T-helper 1 cell (primary cell): Measurements from ENCODE around the gene EPB41.
"Not testable (repeated sequence)": the region's sequence is repeated elsewhere in the genome, so short reads cannot be mapped to it uniquely, and the experiment has no call there.

Experiments used
- DNase-seq, 5 donors: peaks; one replicate each; pipeline ENCODE4 v3.0.0-alpha.2; 2012 to 2020
- total RNA-seq, 4 donors: gene quantifications; one replicate each; lab custom pipeline; 2026; lab: John Stamatoyannopoulos, UW

The EPB41 gene
- 406 to 584 (median 489) reads per million in 4 donors for total RNA-seq

DNA sequence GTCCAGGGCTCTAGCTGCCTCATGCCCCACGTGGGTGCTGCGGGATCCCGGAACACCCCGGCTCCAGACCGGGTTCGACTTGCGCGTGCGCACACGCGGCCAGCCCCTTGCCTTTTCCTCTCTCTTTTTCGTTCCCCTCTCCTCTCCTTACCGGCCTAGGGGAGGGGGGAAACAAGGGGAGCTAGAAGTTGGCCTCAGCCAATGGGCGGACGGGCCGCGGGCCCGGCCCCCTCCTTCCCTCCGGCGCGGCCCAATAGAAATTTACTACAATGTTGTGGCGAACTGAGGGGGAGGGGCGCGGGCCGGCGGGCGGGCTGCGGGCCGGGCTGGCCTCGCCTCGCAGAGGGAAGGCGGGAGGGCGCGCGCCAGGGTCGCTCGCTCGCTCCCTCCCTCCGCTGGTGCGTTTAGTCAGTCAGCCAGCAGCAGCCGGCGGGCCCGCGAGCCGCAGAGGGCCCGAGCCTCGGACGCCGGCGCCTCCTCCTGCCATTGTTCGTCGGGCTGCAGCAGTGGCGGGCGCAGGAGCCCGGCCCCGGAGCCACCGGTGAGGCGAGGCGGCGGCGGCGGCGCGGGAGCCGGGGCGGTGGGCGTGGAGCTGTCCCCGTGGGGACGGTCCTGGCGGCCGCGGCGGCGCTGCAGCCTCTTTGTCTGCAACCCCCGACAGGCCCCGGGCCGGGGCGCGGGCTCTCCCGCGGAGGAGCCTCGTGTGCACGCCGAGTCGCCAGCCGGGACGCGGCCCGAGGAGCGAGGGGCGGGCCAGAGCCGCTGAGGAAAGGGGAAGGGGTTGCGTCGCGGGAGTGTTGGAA is at the start of gene EPB41:
Gene EPB41 (plus strand): TSS at position 342 of the 803 bp plus-strand sequence. CDS start 72,869 bp downstream, outside the sequence.
- DNase-seq, result peak; percentile 80 to 93 (median 85)

DNA sequence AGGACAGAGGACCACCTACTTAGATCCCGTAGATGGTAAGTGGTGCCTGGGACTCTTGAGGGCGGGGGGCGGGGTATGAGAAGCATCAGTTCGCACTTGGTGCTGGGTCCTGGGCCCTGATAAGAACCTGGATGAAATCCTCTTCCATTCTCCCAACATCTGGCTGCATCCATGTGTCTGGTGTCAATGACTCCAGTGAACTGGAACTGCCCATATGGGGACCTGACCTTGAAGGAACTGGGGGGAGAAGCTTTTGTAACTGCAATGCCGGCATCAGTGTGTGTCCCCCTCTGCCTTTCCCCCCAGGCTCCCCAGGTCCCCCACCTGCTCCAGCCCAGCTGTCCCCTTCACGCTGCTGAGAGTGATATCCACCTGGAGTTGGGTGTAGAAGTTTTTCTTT is 49.7 kb upstream of the EPB41 start:
- no peak for DNase-seq

DNA sequence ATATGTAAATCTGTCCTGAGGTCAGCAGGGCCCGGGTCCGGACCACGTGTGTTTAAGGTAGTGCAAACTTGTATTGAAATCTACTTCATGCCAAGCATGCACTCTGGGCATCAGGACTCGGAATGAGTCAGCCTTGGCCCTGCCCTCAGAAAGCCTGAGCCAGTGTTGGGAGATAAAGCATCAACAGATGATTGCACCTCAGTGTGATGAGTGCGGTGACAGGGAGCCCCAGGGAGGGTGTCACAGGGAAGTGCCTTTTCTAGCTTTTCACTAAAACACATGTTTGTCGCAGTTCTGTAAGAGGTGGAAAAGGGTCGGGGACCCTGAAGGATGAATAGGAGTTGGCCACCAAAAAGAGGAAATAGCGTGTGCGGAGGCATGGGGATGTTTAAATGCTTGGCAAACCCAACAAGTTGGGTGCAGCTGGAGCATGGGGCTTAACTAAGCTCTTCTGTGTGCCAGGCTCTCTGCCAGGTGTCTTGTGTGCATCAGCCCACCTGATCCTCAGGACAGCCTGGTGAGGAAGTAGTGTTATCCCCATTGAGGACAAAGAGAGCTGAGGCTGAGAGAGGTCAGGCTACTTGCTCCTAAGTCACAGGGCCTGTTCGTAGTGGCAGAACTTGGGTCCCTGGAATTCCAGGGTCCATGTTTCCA is 48.2 kb upstream of the EPB41 start:
- DNase-seq, result no peak

DNA sequence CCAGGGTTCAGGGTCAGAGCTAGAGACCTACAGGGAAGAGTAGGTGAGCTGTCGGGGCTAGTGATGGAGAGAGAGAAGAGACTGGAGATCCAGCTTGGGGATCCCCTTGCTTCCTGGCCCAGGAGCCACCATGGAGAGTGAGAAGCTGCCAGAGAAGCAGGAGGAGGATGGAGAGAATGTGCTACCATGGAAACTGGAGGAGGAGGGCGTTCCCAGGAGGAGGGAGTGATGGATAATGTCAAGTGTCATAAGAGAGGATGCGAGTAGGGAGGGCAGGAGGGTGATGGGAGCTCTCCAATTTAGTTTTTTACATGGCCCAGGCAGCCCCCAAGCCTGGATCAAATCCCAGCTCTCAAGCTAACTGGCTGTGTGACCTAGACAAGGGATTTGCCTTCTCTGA is 46.5 kb upstream of the EPB41 start:
- DNase-seq, result no peak

DNA sequence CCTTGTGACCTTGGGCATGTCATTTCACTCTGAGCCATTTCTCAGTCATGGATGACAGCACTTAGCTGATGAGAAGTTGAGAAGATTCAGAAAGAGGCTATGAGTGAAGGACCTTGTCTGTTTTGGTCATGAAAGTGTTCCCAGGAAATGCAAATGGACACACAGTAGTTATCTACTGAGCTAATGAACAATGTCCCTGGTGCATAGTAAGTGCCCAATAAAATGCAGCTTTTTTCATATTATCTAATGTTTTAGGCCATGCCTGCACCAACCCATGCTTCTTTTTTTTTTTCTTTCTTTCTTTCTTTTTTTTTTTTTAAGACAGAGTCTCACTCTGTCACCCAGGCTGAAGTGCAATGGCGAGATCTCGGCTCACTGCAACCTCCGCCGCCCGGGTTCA is 44.4 kb upstream of the EPB41 start:
- no peak for DNase-seq

DNA sequence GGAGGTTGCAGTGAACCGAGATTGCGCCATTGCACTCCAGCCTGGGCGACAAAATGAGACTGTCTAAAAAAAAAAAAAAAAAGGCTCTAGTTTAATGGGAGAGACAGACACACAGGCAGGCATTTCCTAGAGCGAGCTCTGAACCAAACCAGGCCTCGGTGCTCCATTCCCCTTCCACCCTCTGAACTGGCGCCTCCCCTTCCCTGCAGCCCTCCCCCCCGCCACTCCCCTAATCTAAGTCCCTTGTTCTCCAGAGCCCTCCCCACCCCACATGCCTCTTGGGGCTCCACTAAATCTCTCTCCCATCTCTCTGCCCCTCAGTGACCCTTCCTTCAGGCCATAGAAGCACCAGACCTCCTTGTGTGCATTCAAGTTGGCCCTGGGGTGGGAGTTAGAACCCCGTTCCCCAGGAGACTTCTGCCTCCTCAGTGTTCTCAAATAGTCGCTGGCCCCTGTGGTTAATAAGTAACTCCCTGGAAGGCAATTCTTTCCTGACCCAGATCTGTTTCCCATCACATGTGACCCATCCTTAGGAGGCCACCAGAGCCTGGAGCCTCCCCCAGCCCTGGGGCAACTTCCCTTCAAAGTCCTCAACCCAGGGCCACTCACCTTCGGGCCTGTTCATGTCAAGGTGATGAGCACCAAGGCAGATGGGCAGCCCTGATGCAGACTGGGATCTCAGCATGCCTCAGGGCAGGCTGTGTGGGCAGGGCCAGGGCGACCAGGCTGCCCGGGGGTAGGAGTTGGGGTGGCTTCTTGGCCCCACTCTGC is 42.6 kb upstream of the EPB41 start:
- no peak for DNase-seq

DNA sequence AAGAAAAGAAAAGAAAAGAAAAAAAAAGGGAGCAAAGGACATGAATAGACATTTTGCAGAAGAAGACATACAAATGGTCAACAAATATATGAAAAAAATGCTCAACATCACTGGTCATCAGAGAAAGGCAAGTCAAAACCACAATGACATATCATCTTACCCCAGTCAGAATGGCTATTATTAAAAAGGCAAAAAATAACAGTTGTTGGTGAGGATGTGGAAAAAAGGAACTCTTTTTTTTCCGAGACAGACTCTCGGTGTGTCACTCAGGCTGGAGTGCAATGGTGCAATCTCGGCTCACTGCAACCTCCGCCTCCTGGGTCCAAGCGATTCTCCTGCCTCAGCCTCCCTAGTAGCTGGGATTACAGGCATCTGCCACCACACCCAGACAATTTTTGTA is 39.2 kb upstream of the EPB41 start:
- not testable (repeated sequence) for DNase-seq

DNA sequence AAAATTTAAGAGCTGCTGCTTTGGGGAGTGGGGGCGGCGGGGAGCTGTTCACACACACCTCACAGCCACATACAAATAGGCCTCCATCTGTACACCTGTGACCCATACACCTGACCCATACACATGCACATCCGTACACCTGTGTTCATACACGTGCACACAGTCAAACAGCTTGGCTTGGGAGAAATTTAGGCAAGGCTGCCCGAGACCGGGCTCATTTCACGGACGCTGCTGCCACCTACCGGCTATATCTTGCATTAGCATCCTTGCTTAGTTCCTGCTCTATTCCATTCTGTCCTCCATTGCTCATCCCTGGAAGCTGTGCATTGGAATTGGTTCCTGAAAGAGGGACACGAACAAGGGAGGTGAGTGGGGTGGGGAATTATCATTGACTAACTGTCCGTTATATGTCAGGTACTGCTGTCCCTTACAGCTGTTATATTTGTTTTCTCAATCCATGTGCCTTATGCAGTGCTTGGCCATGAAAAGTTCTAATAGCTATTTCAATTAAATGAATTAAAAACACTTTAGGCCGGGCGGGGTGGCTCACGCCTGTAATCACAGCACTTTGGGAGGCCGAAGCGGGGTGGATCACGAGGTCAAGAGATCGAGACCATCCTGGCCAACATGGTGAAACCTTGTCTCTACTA is 37.1 kb upstream of the EPB41 start:
- peak; percentile 45 to 78 (median 62) for DNase-seq

DNA sequence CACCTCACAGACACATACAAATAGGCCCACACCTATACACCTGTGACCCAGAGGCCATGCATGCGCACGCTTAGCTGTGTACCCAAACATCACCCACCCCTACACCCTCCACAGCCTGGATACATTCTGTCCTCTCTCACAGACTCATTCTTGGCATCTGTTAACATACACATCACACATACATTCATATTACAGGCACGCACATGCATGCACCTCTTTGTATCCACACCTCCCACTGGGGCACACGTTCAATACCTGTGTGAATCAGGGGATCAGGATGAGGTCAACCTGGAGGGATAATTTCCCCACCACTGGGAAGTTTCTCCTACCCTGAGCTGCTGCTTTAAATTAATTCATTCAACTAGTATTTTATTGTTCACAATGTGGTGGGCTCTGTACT is 35.6 kb upstream of the EPB41 start:
- no peak for DNase-seq

DNA sequence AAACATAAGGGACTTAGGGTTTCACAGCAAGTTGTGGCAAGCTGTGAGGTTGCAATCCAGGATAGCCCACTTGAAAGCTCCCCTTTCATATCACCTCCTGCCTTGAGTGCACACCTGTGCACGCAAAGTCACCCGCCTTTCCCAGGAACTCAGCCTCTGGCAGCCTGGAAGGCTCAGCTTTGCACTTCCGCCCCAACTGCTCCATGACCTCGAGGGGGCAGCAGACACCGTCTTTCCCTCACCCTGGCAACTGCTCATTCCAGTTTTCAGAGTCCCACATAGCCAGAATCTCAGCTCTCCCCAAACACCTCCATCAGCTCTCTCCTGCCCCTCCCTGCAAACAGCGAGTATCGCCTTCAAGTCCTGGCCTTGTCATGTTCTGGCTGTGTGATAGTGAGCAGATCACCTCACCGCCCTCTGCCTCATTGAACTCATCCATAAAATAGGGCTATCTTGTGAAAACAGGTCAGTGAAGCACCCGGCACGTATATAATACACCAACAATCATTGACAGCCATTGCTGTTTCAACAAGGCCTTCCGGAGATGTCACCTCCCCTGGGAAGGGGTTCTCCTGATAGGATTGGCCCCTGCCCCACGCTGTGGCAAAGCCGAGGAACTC is 32.2 kb upstream of the EPB41 start:
- peak; percentile 57 to 76 (median 72) for DNase-seq

DNA sequence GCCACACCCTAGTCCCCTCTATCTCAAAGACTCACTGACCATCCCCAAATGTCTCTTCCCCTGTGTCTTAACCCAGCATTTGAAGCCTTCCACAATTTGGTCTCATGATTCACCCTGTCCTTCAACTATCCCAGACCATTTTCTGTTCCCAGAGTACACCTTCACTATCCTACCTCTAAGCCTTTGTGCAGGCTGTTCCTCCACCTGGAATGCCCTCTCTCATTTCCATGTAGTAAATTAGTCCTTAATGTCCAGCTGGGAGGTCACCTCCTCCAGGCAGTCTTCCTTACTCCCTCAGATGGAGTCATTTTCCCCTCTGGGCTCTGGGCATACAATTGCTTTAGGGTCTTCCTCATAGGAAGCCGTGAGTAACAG is 31.1 kb upstream of the EPB41 start:
- no peak for DNase-seq

DNA sequence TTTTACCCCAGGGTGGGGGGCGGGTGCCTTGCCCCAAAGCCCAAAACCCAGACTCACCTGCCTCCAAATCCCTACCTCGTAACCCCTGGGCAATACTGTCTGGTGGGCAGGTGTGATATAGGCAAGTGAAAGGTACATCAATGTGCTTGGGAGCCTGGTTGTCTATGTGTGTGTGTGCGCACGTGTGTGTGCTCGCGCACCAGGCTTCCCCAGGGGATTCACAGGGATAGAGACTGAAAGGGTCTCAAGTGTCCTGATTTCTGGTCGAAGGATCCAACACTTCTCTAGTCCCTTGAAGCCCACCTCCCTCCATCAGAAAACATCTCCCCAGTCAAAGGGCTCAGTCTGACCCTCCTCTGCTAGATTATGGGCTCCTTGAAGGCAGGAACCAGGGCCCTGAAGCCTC is 28.9 kb upstream of the EPB41 start:
- DNase-seq, result no peak

DNA sequence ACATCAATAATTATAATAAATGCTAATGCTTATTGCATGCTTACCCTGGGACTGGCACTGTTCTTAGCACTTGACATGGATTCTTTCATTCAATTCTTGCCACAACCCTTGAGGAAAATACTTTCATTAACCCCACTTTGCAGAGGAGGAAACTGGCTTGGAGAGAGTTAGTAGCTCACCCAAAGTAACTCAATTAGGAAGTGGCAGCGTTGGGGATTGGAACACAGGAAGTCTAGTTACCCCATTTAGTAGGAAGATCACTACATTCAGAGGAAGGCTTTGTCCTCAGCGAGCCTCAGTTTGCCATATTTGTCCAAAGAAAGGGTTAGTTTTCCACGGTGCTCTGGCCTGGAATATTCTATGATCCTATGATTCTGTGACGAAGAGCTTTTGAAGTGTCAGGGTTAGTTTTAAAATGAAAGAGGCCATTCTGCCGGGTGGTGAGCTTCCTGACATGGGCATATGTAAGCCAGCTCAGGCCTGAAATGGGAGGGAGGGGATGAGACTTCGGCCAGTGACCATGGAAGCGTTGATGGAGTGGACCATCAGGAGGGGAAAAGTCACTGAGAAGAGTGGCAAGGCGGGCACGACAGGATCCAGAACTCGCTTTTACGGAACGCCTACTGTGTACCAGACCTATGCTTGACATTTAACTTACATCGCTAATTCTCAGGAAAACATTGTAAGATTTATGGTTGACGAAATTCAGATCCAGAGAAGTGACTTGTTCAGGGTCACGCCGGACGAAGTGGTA is 28.2 kb upstream of the EPB41 start:
- DNase-seq, result no peak

DNA sequence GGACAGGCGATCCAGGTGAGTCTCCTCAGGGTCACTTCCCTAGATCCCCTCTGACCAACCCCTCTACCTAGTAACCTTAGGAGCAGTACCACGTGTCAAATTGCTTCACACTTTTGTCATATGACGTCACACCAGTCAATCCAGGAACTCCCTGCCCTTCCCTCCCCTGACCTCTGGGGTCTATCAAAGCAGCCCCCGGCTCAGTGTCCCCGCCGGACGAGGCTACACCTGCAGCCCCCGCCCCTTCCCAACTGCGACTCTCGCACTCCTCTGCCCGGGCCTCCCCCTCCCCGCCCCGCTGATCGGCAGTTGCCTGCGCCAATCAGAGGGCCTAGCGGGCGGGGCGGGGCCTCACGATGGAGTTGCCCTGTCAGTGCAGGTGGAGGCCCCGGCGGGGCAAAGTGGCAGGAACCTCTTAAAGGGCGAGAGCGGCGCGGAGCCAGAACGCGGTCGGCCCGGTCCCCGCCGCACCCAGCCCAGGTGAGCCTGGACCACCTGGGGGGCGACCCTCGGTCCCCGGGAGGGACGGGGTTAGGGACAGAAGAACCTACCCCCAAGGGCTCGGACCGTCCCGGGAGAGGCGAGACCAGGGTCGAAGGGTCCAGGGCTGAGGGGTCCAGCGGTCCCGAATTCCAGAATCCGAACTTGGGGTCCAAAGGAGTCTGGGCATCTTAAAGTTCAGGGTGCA is 27.5 kb upstream of the EPB41 start:
- peak; percentile 82 to 92 (median 87) for DNase-seq

DNA sequence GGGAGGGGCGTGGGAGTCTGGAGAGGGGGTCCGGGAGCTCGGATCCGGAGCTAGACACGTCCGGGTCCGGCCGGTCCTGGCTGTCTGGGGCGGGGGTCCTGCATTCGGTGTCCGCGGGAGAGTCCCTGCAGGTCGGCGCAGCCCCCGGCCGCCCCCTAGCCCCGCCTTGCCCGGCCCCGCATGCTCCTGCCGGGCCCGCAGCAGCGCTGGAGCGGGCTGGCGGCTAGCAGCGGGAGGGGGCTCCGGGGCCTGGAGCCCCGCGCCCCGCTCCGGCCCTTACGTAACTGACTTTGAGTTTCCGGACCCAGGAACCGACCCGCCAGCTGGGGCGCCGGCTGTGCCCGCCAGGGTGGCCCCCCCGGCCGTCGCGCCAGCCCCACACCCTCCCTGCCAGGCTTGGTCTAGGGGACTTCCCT is 26.9 kb upstream of the EPB41 start:
- DNase-seq, result peak in 4 of 5 donors; percentile 55 to 77 (median 68)

DNA sequence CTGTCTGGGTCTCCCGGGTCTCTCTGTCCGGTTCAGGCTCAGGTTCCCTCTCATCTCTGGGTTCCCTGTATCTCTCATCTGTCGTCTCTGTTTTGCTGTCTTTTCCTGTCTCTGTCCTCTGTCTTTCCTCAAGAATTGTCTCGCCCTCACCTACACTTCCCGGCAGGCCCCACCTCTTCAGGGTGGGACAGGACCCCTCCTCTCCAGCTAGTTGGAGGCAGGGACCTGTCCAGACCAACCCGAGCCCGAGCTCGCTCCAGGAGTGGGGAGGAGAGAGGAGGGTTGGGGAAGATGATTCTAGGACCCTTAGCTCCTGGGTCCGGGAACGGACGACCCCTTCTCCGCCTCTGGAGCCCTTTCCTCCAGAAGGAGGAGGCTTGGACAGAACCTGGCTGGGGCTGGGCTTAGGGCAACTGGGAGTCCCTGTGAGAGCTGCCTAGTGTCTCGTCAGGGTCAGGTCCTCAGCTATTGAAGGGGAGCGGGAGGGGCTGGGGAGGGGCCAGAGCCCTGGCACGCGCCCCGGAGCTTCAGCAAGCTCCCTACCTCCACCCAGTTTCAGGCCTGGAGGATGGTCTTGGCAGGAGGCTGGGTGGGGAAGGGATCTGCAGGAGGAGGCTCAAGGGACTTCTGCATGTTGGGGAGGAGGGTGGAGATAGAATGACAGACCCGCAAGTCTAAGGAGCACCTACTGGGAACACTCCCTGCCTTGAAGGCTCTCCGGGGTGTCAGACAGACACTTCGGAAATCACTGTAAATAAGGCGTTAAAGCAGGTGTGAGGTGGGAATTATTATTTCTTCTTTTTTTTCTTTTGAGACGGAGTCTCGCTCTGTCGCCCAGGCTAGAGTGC is 26.3 kb upstream of the EPB41 start:
- DNase-seq, result no peak

DNA sequence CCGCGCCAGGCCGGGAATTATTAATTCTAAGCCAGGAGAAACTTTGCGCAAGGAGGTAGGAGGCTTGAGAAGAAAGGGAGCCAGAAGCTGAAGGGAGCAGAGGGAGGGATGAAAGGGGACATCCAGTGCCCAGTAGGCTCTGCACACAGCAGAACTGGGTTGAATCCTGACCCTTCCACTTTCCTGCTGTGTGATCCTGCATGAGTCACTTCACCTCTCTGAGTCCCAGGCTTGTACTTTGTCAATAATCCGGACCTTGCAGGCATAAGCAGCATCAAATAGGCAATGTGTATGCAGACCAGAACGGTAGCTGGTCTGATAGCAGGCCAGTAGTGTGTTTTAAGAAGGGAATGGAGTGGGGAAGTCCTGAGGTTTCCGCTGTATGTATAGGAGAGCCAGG is 25.5 kb upstream of the EPB41 start:
- no peak for DNase-seq

DNA sequence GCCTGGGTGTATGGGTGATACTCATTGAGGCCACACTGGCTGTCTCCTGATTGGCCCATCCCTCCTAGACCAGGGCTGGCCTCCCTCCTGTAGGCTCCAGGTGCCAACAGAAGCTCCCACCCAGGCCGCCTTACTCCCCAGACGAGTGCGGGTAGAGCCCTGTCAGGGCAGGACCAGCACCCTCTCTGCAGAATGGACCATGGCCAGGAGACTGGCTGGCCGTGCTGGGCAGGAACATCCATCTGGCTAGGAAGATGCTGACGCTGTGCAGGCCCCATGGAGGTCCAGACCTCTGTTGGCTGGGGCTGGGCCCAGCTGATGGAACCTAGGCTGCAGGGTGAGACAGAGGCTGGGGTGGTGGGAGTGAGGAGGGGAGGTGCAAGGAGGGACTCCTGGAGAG is 25.0 kb upstream of the EPB41 start:
- no peak for DNase-seq

DNA sequence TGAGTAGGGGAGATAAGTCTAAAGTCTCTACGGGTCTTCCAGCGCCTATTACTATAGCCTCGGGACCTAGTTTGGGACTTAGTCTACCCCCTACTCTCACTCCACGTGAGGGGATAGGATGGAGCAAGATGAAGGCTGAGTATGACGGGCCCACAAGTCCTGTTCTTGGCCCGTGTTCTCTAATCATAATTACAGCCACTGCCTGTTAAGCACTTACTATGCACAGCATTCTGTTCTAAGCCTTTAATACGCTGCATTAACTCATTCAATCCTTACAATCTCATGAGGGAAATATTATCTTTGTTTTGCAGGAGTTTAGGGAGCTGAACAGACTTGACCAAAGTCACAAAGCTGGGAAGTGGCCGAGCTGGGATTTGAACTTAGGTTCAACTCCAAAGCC is 23.9 kb upstream of the EPB41 start:
- DNase-seq, result no peak

DNA sequence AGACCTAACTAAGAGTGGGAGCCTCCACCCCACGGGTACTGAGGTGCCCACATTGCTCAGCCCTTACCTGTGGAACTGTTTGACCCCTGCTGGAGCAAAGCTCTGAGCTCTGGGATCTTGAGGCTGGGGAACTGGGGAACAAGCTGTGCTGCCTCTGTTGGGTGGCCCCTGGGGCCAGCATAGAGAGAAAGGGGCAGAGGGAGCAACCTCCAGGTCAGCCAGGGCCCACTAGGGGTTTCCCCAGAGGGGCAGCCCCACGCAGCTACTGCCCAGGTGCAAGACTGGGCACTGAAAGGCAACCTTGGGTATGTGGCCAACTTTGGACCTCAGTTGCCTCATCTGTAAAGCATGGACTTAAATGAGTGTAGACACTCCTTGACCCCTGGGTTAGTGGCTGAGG is 23.5 kb upstream of the EPB41 start:
- no peak for DNase-seq
